NCI-H1417 (cell line): ENCODE measurements around the gene FAM9B.

Experiments used
- DNase-seq, 3 experiments: peaks; one replicate each; lab custom pipeline; 2025; lab: John Stamatoyannopoulos, UW

FAM9B gene

DNA sequence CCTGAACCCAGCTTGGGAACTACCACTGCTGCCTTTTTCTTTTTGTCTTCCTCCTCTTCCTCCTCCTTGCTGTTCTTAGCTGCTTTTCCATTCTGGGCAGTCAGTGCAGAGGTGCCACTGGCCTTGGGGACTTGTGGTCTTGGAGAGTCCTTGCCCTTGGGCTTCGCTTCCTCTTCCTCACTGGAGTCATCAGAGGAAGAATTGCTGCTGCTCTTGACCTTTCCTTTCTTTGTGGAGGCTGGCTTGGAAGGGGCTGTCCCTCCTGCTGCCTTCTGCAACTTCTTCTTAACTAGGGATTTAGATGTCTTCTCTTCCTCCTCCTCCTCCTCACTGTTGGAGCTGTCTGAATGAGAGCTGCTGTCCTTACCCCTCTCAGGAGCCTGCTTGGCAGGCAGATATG is 53.2 kb downstream of the FAM9B start:
- DNase-seq: no peak
